Measurements from ENCODE around the gene SNX24. TPM values are rescaled to one million over a fixed set of nuclear protein-coding genes. Genes with fewer than 3 reads are reported as not detected.
A peak's percentile ranks its signal among the peaks of the same experiment; 100 is the strongest.

The SNX24 gene
- total RNA-seq, 1 donor from 2014 or later: 40.9 TPM

DNA sequence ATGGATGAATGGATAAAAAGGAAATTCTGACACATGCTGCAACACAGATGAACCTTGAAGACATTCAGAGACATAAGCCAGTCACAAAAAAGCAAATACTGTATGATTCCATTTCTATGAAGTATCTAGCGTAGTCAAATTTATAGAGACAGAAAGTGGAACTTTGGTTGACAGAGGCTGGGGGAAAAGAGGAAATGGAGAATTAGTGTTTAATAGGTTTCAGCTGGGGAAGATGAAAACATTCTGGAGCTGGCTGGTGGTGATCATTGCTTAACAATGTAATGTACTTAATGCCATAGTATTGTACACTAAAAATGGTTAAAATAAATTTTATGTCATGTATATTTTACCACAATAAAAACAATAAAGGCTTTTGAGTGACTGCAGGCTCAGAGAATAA is 166.9 kb downstream of the SNX24 start:
- H3K4me1 Mint-ChIP-seq: peaks cover 3% of the 10 kb centered on the region
- no peak overlapping the region for H3K4me3 Mint-ChIP-seq
- H3K27me3 Mint-ChIP-seq (ENCODE audit: low read depth): no peaks in the 10 kb centered on the region
- H3K27ac Mint-ChIP-seq: no peak overlapping the region
- no peak for TF ChIP-seq CTCF (IDR thresholded peaks at IDR 0.05; ENCODE audit: unreplicated experiment)
- H3K9me3 Mint-ChIP-seq: peaks cover 22% of the 10 kb centered on the region
- no peak for DNase-seq (ENCODE audit: low spot score in 2 of 2, unreplicated experiment in 2 of 2)
- peaks cover 31% of the 10 kb centered on the region for H3K36me3 Mint-ChIP-seq

DNA sequence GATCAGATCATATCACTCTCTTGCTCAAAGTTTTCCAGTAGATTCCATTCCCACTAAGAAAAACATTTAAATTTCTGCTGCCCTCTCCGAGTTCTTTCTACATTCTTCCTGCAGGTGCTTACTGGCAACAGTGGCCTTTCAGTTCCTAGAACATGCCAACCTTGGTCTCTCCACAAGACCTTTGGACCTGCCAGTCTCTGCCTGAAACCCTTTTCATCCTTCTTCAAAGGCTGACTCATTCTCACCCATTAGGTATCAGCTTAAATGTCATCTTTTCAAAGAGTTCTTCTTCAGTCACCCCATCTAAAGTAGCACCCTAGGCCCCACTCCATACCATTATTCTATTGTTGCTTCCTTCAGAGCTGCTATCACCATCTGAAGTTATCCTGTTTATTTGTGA is 169.3 kb downstream of the SNX24 start:
- H3K9me3 Mint-ChIP-seq: peaks cover 22% of the 10 kb centered on the region
- H3K4me3 Mint-ChIP-seq: no peak overlapping the region
- DNase-seq (ENCODE audit: low spot score in 2 of 2, unreplicated experiment in 2 of 2): no peak
- peaks cover 21% of the 10 kb centered on the region for H3K36me3 Mint-ChIP-seq
- no peaks in the 10 kb centered on the region for H3K27me3 Mint-ChIP-seq (ENCODE audit: low read depth)
- H3K4me1 Mint-ChIP-seq: peaks cover 2% of the 10 kb centered on the region
- H3K27ac Mint-ChIP-seq: no peak overlapping the region
- TF ChIP-seq CTCF (IDR thresholded peaks at IDR 0.05; ENCODE audit: unreplicated experiment): no peak

- no peak for DNase-seq (ENCODE audit: low spot score in 2 of 2, unreplicated experiment in 2 of 2)
- Mint-ChIP-seq H3K4me1 (no peaks in the 10 kb centered on the region), H3K27me3 (ENCODE audit: low read depth) (no peaks in the 10 kb centered on the region), H3K9me3 (no peaks in the 10 kb centered on the region), H3K36me3 (peaks cover 29% of the 10 kb centered on the region), H3K4me3 (no peak overlapping the region), H3K27ac (no peak overlapping the region)
- no peak for TF ChIP-seq CTCF (IDR thresholded peaks at IDR 0.05; ENCODE audit: unreplicated experiment)
These were observed 182.8 kb downstream of the SNX24 start for GRCh38 chr5:123028222-123028621.

DNA sequence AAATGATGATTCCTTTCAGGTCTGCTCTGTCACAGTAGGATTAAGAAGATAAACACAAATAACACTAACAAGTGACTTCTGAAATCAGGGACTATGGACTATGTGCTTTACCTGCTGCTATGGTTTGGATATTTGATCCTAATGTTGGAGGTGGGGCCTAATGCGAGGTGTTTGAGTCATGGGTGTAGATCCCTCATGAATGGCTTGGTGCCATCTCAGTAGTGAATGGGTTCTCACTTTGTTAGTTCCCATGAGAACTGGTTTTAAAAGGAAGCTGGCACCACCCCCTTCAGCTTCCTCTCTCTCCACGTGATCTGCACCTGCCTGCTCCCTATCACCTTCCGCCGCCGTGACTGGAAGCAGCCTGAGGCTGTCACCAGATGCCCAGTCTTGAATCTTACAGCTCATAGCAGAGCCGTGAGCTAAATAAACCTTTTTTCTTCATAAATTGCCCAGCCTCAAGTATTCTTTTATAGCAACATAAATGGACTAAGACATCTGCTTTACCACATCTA is 187.8 kb downstream of the SNX24 start:
- no peak for DNase-seq (ENCODE audit: low spot score in 2 of 2, unreplicated experiment in 2 of 2)
- Mint-ChIP-seq H3K4me3 (no peak overlapping the region), H3K36me3 (peaks cover 10% of the 10 kb centered on the region), H3K27me3 (ENCODE audit: low read depth) (peaks cover 4% of the 10 kb centered on the region), H3K27ac (no peak overlapping the region), H3K4me1 (peaks cover 15% of the 10 kb centered on the region), H3K9me3 (no peaks in the 10 kb centered on the region)
- no peak for TF ChIP-seq CTCF (IDR thresholded peaks at IDR 0.05; ENCODE audit: unreplicated experiment)

DNA sequence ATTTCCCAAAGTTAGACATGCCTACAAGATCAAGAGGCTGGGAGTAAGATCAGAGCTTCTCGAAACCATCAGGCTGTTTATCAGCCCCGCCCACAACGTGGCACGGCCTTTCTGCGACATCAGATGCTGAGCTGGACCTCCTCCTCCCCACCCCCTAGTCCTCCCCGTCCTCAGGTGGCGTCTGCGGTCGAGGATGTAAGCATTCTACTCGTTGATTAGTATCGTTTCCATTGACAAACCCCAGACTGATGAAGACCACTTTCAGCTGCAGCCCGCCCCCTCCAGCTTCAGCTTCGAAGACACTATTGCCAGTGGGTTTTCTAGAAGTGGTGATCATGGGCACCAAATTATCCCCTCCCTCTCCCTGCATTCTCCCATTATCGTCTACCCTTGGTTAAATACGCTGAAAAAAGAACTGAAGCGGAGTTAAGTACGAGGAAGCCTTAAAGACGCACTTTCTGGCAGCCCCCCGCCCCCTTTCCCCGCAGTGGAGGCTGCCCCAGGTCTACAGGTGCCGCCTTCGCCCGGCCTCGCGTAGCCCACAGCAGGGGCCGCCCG is 190.0 kb downstream of the SNX24 start:
- peaks cover 5% of the 10 kb centered on the region for H3K27me3 Mint-ChIP-seq (ENCODE audit: low read depth)

More for the DNA sequence above, 190.0 kb downstream of the SNX24 start:
- Mint-ChIP-seq H3K27ac (peak overlapping the region; percentile 62), H3K4me1 (peaks cover 17% of the 10 kb centered on the region), H3K36me3 (no peaks in the 10 kb centered on the region), H3K4me3 (peak overlapping the region; percentile 74), H3K9me3 (no peaks in the 10 kb centered on the region)
- DNase-seq (ENCODE audit: low spot score in 2 of 2, unreplicated experiment in 2 of 2): peak in 1 of 2 experiments; percentile 48
- no peak for TF ChIP-seq CTCF (IDR thresholded peaks at IDR 0.05; ENCODE audit: unreplicated experiment)
